Common myeloid progenitor, CD34-positive (primary cell): ENCODE results near the gene PDE4B.
"Not testable (repeated sequence)": the region's sequence is repeated elsewhere in the genome, so short reads cannot be mapped to it uniquely, and the experiment has no call there.

ENCODE experiments used
- CTCF ChIA-PET: fragments of 350-600 bp; sonication (Branson Sonifier 250); formaldehyde crosslinking; loops from one replicate; lab custom pipeline; 2021; ENCODE audit warnings: antibody characterized with exemption; lab: Charles Lee
- POLR2A ChIA-PET: fragments of 350-600 bp; sonication (Branson Sonifier 250); formaldehyde crosslinking; loops from one replicate; lab custom pipeline; 2021; ENCODE audit warnings: antibody characterized with exemption; lab: Charles Lee
- DNase-seq, 3 donors: peaks; one replicate each; pipeline versions ENCODE4 v3.0.0 to v3.0.0-alpha.2; 2013
- H3K27ac ChIP-seq, 2 experiments: 1 replicate in 1 of 2; 2 replicates in 1 of 2; pipeline ENCODE4 v1.7.0; 2013; ENCODE audit warnings: inconsistent platforms in 2 of 2, low read length in 2 of 2, mild to moderate bottlenecking in 2 of 2, low read depth in 1 of 2, moderate library complexity in 1 of 2; ENCODE audit not compliant: severe bottlenecking in 2 of 2, insufficient read depth in 1 of 2, poor library complexity in 1 of 2
- H3K27me3 ChIP-seq, 5 experiments: replicated peaks in 2 of 5; 1 replicate in 3 of 5; 2 replicates in 2 of 5; pipeline versions ENCODE4 v1.6.1 to v1.7.0; 2013; ENCODE audit warnings: low read length in 4 of 5, mild to moderate bottlenecking in 2 of 5, moderate library complexity in 2 of 5, inconsistent platforms in 1 of 5; ENCODE audit not compliant: insufficient read depth in 5 of 5, control insufficient read depth in 4 of 5
- H3K36me3 ChIP-seq, 4 experiments: 1 replicate in 2 of 4; 2 replicates in 2 of 4; pipeline versions ENCODE4 v1.6.1 to v1.7.0; 2013; ENCODE audit warnings: low read length in 3 of 4, control low read depth in 1 of 4, mild to moderate bottlenecking in 1 of 4; ENCODE audit not compliant: control insufficient read depth in 4 of 4, insufficient read depth in 4 of 4
- H3K4me1 ChIP-seq, 4 experiments: 1 replicate in 3 of 4; 2 replicates in 1 of 4; pipeline versions ENCODE4 v1.6.1 to v1.7.1; 2013; ENCODE audit warnings: low read length in 3 of 4, mild to moderate bottlenecking in 3 of 4, control low read depth in 1 of 4, inconsistent platforms in 1 of 4, moderate library complexity in 1 of 4; ENCODE audit not compliant: control insufficient read depth in 4 of 4, insufficient read depth in 4 of 4; ENCODE audit errors: control extremely low read depth in 1 of 4
- H3K4me3 ChIP-seq, 7 experiments: 1 replicate in 4 of 7; 2 replicates in 3 of 7; pipeline versions ENCODE4 v1.5.1 to v1.7.0; 2013; ENCODE audit warnings: mild to moderate bottlenecking in 7 of 7, low read length in 6 of 7, moderate library complexity in 6 of 7, inconsistent platforms in 2 of 7, low read depth in 2 of 7, control low read depth in 1 of 7; ENCODE audit not compliant: insufficient read depth in 4 of 7, control insufficient read depth in 1 of 7; ENCODE audit errors: extremely low read depth in 1 of 7
- H3K9me3 ChIP-seq, 5 experiments: 1 replicate in 4 of 5; 2 replicates in 1 of 5; pipeline versions ENCODE4 v1.6.1 to v1.7.1; 2013; ENCODE audit warnings: low read length in 4 of 5, mild to moderate bottlenecking in 2 of 5, inconsistent platforms in 1 of 5, low read depth in 1 of 5, moderate library complexity in 1 of 5; ENCODE audit not compliant: control insufficient read depth in 4 of 5, insufficient read depth in 2 of 5; ENCODE audit errors: control extremely low read depth in 1 of 5
- WGBS: methylation state at CpG from one replicate; pipeline ENCODE4 v1.1.5; 2013; ENCODE audit not compliant: insufficient coverage; 5-methylcytosine and 5-hydroxymethylcytosine counted together

The PDE4B gene

GRCh38 chr1:66315671-66316070 lies 523.0 kb downstream of the PDE4B start:
- peaks cover 3 to 22% (median 17%) of the 10 kb centered on the region in 4 experiments for H3K4me1 ChIP-seq
- no peak overlapping the region for H3K4me3 ChIP-seq
- no peaks in the 10 kb centered on the region for H3K27me3 ChIP-seq
- ChIA-PET CTCF (interaction anchor here (1.2 to 1.3 kb wide), 2 partner anchors 7 to 45 kb away, joined by 3 read pairs; no protein-coding TSS in a partner anchor), POLR2A (no interaction called here)
- H3K36me3 ChIP-seq = no peaks in the 10 kb centered on the region
- no peak overlapping the region for H3K27ac ChIP-seq
- no peaks in the 10 kb centered on the region for H3K9me3 ChIP-seq
- 93% methylated on average over 2 of the region's 4 CpGs for WGBS
- peak in 2 of 3 donors; percentile 28 to 48 for DNase-seq

- POLR2A ChIA-PET = interaction anchor here (0.9 kb wide), 1 partner anchor 15 kb away, joined by 3 read pairs; no protein-coding TSS in a partner anchor
- no peaks in the 10 kb centered on the region for H3K9me3 ChIP-seq
- no peaks in the 10 kb centered on the region for H3K36me3 ChIP-seq
- CTCF ChIA-PET = interaction anchor here (1.2 to 1.3 kb wide), 3 partner anchors 8 to 44 kb away, joined by 3 read pairs; no protein-coding TSS in a partner anchor
- H3K4me3 ChIP-seq = peak overlapping the region in 1 of 7 experiments; percentile 32
- 25% methylated on average over 3 of the region's 3 CpGs for WGBS
- H3K4me1 ChIP-seq = peaks cover 3 to 22% (median 17%) of the 10 kb centered on the region in 4 experiments
- no peaks in the 10 kb centered on the region for H3K27me3 ChIP-seq
- peak overlapping the region; percentile 55 to 66 for H3K27ac ChIP-seq
- peak; percentile 40 to 91 (median 82) for DNase-seq
Observed at GRCh38 chr1:66316464-66317247, 524.0 kb downstream of the PDE4B start.

DNA sequence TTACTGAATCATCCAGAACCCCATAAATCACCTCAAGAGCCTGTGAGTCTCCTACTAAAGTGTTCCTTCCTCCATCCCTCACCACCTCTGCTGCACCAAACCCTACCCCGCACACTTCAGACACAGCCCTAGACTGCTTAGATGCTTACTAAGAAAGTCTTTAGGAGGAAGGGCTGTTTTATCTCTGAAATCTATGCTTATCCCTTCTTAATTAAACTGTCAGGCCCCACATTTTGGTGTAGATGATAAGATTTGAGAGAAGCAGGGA lies 524.5 kb downstream of the PDE4B start:
- Histone ChIP-seq H3K36me3 (no peaks in the 10 kb centered on the region), H3K27me3 (no peaks in the 10 kb centered on the region), H3K9me3 (no peaks in the 10 kb centered on the region), H3K27ac (peak overlapping the region; percentile 55 to 66), H3K4me3 (peak overlapping the region in 1 of 7 experiments; percentile 32), H3K4me1 (peaks cover 3 to 22% (median 17%) of the 10 kb centered on the region in 4 experiments)
- WGBS = no CpG with 5 or more reads among the region's 1 CpG
- peak in 2 of 3 donors; percentile 44 to 84 for DNase-seq
- POLR2A ChIA-PET = interaction anchor here (0.9 kb wide), 1 partner anchor 15 kb away, joined by 3 read pairs; no protein-coding TSS in a partner anchor
- CTCF ChIA-PET = interaction anchor here (1.0 to 1.2 kb wide), 3 partner anchors 9 to 16 kb away, joined by 3 read pairs; no protein-coding TSS in a partner anchor

GRCh38 chr1:66320231-66320630 lies 527.5 kb downstream of the PDE4B start:
- CTCF ChIA-PET = interaction anchor here (1.2 to 1.8 kb wide), 3 partner anchors 8 to 18 kb away, joined by 3 to 5 read pairs (median 4); no protein-coding TSS in a partner anchor
- no peak for DNase-seq
- Histone ChIP-seq H3K4me3 (no peak overlapping the region), H3K9me3 (no peaks in the 10 kb centered on the region), H3K4me1 (peaks cover 3 to 22% (median 17%) of the 10 kb centered on the region in 4 experiments), H3K27ac (no peak overlapping the region), H3K36me3 (no peaks in the 10 kb centered on the region), H3K27me3 (no peaks in the 10 kb centered on the region)
- POLR2A ChIA-PET = no interaction called here
- WGBS = 100% methylated on average over 1 of the region's 1 CpG

GRCh38 chr1:66322462-66322861 lies 529.8 kb downstream of the PDE4B start:
- H3K36me3 ChIP-seq, POLR2A ChIA-PET, H3K4me1 ChIP-seq, H3K27me3 ChIP-seq, H3K27ac ChIP-seq, DNase-seq, H3K9me3 ChIP-seq, H3K4me3 ChIP-seq: not testable (repeated sequence)
- WGBS = no CpG with 5 or more reads among the region's 2 CpGs
- CTCF ChIA-PET = interaction anchor here (1.6 kb wide), 1 partner anchor 35 kb away, joined by 3 read pairs; no protein-coding TSS in a partner anchor

DNA sequence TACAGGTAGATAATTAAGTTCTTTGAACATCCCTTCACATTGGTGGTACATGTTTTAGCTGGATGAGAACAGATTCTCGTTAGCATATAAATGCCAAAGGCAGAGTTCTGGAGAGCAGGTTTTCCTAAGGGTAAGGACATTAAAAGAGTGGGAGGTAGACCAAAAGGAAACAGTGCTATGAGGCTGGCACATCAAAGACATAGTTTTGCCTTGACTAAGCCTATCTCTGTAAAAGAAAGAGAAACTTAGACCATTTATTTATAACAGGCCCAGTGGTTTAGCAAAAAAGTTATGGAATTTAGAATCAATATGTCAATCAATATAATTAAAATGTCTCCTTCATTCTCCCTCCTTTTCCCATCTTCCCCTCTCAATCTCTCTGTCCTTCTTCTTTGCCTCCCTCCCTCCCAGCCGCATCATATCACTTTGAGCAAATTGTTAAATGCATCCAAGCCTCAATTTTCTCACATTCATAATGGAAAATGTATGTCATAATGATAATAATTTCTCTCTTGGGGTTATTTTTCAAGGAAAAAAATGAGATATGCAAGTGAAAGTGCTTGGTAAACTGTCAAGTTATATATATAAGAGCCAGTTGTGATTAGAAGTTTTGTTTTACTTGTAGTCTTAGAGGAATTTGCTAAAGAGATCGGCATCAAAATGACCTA lies 531.4 kb downstream of the PDE4B start:
- Histone ChIP-seq H3K27me3 (no peaks in the 10 kb centered on the region), H3K27ac (no peak overlapping the region), H3K4me3 (no peak overlapping the region), H3K4me1 (peaks cover 6 to 22% (median 13%) of the 10 kb centered on the region in 4 experiments), H3K36me3 (no peaks in the 10 kb centered on the region), H3K9me3 (no peaks in the 10 kb centered on the region)
- ChIA-PET POLR2A (no interaction called here), CTCF (interaction anchor here (1.4 kb wide), 1 partner anchor 37 kb away, joined by 3 read pairs; no protein-coding TSS in a partner anchor)
- DNase-seq = no peak
- WGBS = 94% methylated on average over 2 of the region's 3 CpGs
